ENCODE data around the gene HNRNPUL1.

HNRNPUL1 gene

GRCh38 chr19:41330946-41331678 is 66.9 kb downstream of the HNRNPUL1 start:
- no peak for TF ChIP-seq FOXP2 (optimal IDR thresholded peaks at IDR 0.05; ENCODE audit: borderline replicate concordance, extremely low read depth, extremely low read length, insufficient read depth)
- no peak for TF ChIP-seq TAF1 (IDR thresholded peaks at IDR 0.05; ENCODE audit: borderline replicate concordance, insufficient read depth, low read length)
- no peak for TF ChIP-seq POLR2AphosphoS5 (IDR thresholded peaks at IDR 0.05; ENCODE audit: low read depth, low read length)
- TF ChIP-seq REST (IDR thresholded peaks at IDR 0.05; ENCODE audit: insufficient read depth in 1 of 2, low read depth in 2 of 2, low read length in 2 of 2) = no peak
- TF ChIP-seq SIN3A (IDR thresholded peaks at IDR 0.05; ENCODE audit: borderline replicate concordance, insufficient read depth, low read length) = no peak

GRCh38 chr19:41332000-41332399 is 67.8 kb downstream of the HNRNPUL1 start:
- TF ChIP-seq POLR2AphosphoS5 (IDR thresholded peaks at IDR 0.05; ENCODE audit: low read depth, low read length) (no peak), SIN3A (IDR thresholded peaks at IDR 0.05; ENCODE audit: borderline replicate concordance, insufficient read depth, low read length) (no peak), REST (IDR thresholded peaks at IDR 0.05; ENCODE audit: insufficient read depth in 1 of 2, low read depth in 2 of 2, low read length in 2 of 2) (no peak), FOXP2 (optimal IDR thresholded peaks at IDR 0.05; ENCODE audit: borderline replicate concordance, extremely low read depth, extremely low read length, insufficient read depth) (no peak), TAF1 (IDR thresholded peaks at IDR 0.05; ENCODE audit: borderline replicate concordance, insufficient read depth, low read length) (no peak)

- TF ChIP-seq REST (IDR thresholded peaks at IDR 0.05; ENCODE audit: insufficient read depth in 1 of 2, low read depth in 2 of 2, low read length in 2 of 2) (no peak), FOXP2 (optimal IDR thresholded peaks at IDR 0.05; ENCODE audit: borderline replicate concordance, extremely low read depth, extremely low read length, insufficient read depth) (no peak), POLR2AphosphoS5 (IDR thresholded peaks at IDR 0.05; ENCODE audit: low read depth, low read length) (no peak), SIN3A (IDR thresholded peaks at IDR 0.05; ENCODE audit: borderline replicate concordance, insufficient read depth, low read length) (no peak), TAF1 (IDR thresholded peaks at IDR 0.05; ENCODE audit: borderline replicate concordance, insufficient read depth, low read length) (no peak)
These were observed 68.3 kb downstream of the HNRNPUL1 start for GRCh38 chr19:41332468-41332867.

- TF ChIP-seq TAF1 (IDR thresholded peaks at IDR 0.05; ENCODE audit: borderline replicate concordance, insufficient read depth, low read length) (no peak), SIN3A (IDR thresholded peaks at IDR 0.05; ENCODE audit: borderline replicate concordance, insufficient read depth, low read length) (no peak), FOXP2 (optimal IDR thresholded peaks at IDR 0.05; ENCODE audit: borderline replicate concordance, extremely low read depth, extremely low read length, insufficient read depth) (no peak), REST (IDR thresholded peaks at IDR 0.05; ENCODE audit: insufficient read depth in 1 of 2, low read depth in 2 of 2, low read length in 2 of 2) (no peak), POLR2AphosphoS5 (IDR thresholded peaks at IDR 0.05; ENCODE audit: low read depth, low read length) (no peak)
These were observed 70.6 kb downstream of the HNRNPUL1 start for GRCh38 chr19:41334793-41335192.
